Measurements from ENCODE around the gene SAYSD1. TPM values are rescaled to one million over a fixed set of nuclear protein-coding genes. Genes with fewer than 3 reads are reported as not detected.
A peak's percentile ranks its signal among the peaks of the same experiment; 100 is the strongest.

Gene SAYSD1
- total and polyA plus RNA-seq, 2 of the 8 experiments (the other 6 are each of a cell fraction or from before 2014, with no cell fraction given): 6.7 to 7.9 TPM

DNA sequence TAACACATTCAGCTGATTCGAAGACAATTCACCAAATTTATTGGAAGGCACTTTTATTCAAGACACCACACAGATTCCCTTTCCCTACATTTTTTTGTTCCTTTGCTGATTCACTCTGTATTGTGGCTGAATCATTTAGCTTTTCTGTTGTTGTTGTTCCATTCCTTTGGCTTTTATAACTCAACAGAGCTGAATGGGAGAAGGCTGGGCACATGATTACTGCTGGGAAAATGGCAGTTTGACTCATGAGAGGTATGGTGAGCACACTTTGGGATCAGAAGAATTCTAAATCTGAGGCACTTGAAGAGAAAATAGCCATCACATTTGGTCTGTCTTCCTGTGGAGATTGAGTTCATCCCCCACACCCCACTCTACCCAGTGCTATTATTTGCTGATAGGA is 15.7 kb upstream of the SAYSD1 start:
- no peak for TF ChIP-seq CHD2 (IDR thresholded peaks at IDR 0.05; ENCODE audit: low read length)
- TF ChIP-seq SP4 (IDR thresholded peaks at IDR 0.05; ENCODE audit: low read length): no peak
- TF ChIP-seq JUND (IDR thresholded peaks at IDR 0.05; ENCODE audit: low read length): no peak
- TF ChIP-seq POU5F1 (IDR thresholded peaks at IDR 0.05; ENCODE audit: low read depth, low read length): no peak
- H2BK15ac ChIP-seq (ENCODE audit: low read length): no peak overlapping the region
- H3K27ac ChIP-seq (ENCODE audit: low read depth, low read length): no peak overlapping the region
- H3K23me2 ChIP-seq (ENCODE audit: low read depth, low read length): no peaks in the 10 kb centered on the region
- DNase-seq (ENCODE audit: low read depth in 1 of 2, low spot score in 2 of 2): no peak
- no peak overlapping the region for H2BK12ac ChIP-seq (ENCODE audit: low read depth, low read length)
- H4K20me1 ChIP-seq (replicated peaks in 1 of 2; ENCODE audit: control insufficient read depth in 1 of 2, insufficient read depth in 2 of 2, low read length in 2 of 2): no peaks in the 10 kb centered on the region
- no peak overlapping the region for H3K4me2 ChIP-seq (ENCODE audit: insufficient read depth in 1 of 2, low read depth in 2 of 2, low read length in 2 of 2)
- peaks cover 0 to 5% (median 0%) of the 10 kb centered on the region in 4 experiments; a peak in 1 of 7 replicates for H3K4me1 ChIP-seq (replicated peaks in 1 of 4; ENCODE audit: control insufficient read depth in 3 of 4, insufficient read depth in 4 of 4, low read length in 3 of 4)
- no peak overlapping the region for H4K8ac ChIP-seq (ENCODE audit: extremely low read depth, insufficient read depth, low read length)
- no peaks in the 10 kb centered on the region for H3K79me2 ChIP-seq (ENCODE audit: control insufficient read depth in 1 of 2, insufficient read depth in 2 of 2, low read length in 2 of 2)
- H3K56ac ChIP-seq (replicated peaks; ENCODE audit: insufficient read length, low read depth, low read length): no peak overlapping the region
- no peaks in the 10 kb centered on the region for H3K79me1 ChIP-seq (ENCODE audit: low read depth, low read length)
- H3K4me3 ChIP-seq (ENCODE audit: extremely low read depth in 1 of 4, insufficient read depth in 2 of 4, low read depth in 3 of 4, low read length in 4 of 4): no peak overlapping the region
- H3K23ac ChIP-seq (ENCODE audit: insufficient read length): no peak overlapping the region
- no peaks in the 10 kb centered on the region; a peak in 1 of 4 replicates for H3K9me3 ChIP-seq (ENCODE audit: insufficient read depth in 2 of 2, low read depth in 1 of 2, low read length in 1 of 2)
- 88% methylated on average over 1 of the region's 1 CpG; no CpG with 5 or more reads in 1 of the 2 experiments for WGBS, 2 experiments (ENCODE audit: extremely low coverage in 1 of 2, insufficient coverage in 1 of 2, insufficient read length in 1 of 2, insufficient replicate concordance in 2 of 2, low coverage in 1 of 2, low lambda C conversion rate in 2 of 2, missing lambda C conversion rate in 1 of 2)
- no peak overlapping the region for H4K91ac ChIP-seq (replicated peaks; ENCODE audit: insufficient read length, low read length)
- no peak overlapping the region for H4K5ac ChIP-seq (ENCODE audit: insufficient read length, low read depth, low read length)
- no peak overlapping the region for H2BK20ac ChIP-seq (ENCODE audit: low read length)
- no peak overlapping the region for H2AFZ ChIP-seq (ENCODE audit: low read length)
- no peak overlapping the region for H3K14ac ChIP-seq (ENCODE audit: insufficient read length)
- no peak overlapping the region for H3K18ac ChIP-seq (ENCODE audit: extremely low read depth, low read length)
- no peak overlapping the region for H3K4ac ChIP-seq (replicated peaks; ENCODE audit: insufficient read length, low read depth, low read length)
- H3K36me3 ChIP-seq (ENCODE audit: control insufficient read depth in 2 of 4, insufficient read depth in 4 of 4, low read length in 3 of 4): no peaks in the 10 kb centered on the region; a peak in 1 of 8 replicates
- FAIRE-seq: peak; percentile 7
- H3K9ac ChIP-seq (replicated peaks in 1 of 4; ENCODE audit: extremely low read depth in 1 of 4, low read depth in 3 of 4, low read length in 3 of 4): no peak overlapping the region
- H2BK5ac ChIP-seq (ENCODE audit: low read depth, low read length): no peak overlapping the region
- POLR2A ChIA-PET (ENCODE audit: partially characterized antibody): no interaction called here
- no peak overlapping the region for H2BK120ac ChIP-seq (replicated peaks; ENCODE audit: low read depth, low read length)
- peaks cover 0 to 1% (median 0%) of the 10 kb centered on the region in 4 experiments; a peak in 2 of 7 replicates for H3K27me3 ChIP-seq (replicated peaks in 1 of 4; ENCODE audit: control insufficient read depth in 3 of 4, extremely low read depth in 1 of 4, insufficient read depth in 3 of 4, low read length in 3 of 4)
- no peak overlapping the region for H2AK5ac ChIP-seq (ENCODE audit: low read depth, low read length)
- CTCF ChIA-PET (ENCODE audit: partially characterized antibody): interaction anchor here (1.1 to 3.0 kb wide), 4 partner anchors 10 to 179 kb away, joined by 4 to 14 read pairs (median 4); partner anchors contain the start of gene SAYSD1

Data from H1 (cell line).